GM19035 (cell line): Measurements from ENCODE around the gene SLC22A15.

Experiments
- ATAC-seq: cut with Tn5 transposase; IDR thresholded peaks from one replicate; pipeline ENCODE4 v1.9.1; 2021; ENCODE audit not compliant: unreplicated experiment

SLC22A15 gene

DNA sequence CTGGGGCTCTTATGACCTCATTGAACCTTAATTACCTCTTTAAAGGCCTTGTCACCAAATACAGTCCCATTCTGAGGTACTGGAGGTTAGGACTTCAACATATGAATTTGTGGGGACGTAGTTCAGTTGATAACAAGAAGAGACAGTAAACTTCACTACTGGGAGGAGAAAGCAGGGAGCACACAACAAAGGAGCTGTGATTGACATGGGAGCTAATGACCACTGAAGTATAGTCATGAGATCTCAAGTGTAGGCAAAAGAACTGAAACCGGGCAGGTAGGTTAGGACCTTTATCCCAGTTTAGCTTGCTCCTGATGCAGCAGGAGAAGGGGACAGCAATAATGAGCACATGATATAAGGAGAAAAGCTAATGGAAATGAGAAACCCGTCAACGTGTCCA lies 123.1 kb downstream of the SLC22A15 start:
- ATAC-seq = no peak

- no peak for ATAC-seq
These were observed 123.6 kb downstream of the SLC22A15 start for GRCh38 chr1:116099919-116100318.

DNA sequence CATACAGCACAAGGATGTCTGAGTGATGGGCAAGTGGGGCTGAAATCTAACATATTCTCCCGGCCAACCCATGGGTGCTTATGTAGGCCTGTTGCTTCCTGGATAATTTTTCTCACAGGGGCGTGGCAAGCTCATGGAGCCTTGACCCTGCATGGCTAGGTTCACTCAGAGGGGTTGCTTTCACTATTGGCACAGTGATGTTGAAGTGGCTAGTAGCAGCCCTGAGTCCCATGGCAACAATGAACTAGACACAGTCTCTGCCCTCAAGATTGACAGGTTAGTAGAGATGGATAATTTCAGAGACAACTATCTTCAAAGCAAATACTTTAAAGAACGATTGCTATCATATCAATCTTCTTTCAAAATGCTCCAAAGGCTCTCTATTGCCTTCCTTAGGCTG lies 128.4 kb downstream of the SLC22A15 start:
- ATAC-seq = no peak

- ATAC-seq = no peak
These were observed 129.7 kb downstream of the SLC22A15 start for GRCh38 chr1:116105996-116106395.

DNA sequence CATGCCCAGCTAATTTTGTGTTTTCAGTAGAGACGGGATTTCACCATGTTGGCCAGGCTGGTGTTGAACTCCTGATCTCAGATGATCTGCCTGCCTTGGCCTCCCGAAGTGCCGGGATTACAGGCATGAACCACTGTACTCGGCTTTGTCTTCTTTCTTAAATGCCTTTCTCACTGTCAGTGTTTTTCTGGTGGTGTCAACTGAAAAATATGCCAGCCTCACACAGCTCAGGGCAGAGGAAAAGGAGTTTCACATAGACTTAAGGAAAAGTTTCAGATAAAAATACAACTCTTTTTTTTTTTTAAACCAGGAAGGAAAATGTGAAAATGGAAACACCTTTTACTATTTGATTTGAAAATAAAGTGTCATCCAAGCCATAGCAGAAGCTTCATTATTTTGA lies 130.3 kb downstream of the SLC22A15 start:
- ATAC-seq = no peak

DNA sequence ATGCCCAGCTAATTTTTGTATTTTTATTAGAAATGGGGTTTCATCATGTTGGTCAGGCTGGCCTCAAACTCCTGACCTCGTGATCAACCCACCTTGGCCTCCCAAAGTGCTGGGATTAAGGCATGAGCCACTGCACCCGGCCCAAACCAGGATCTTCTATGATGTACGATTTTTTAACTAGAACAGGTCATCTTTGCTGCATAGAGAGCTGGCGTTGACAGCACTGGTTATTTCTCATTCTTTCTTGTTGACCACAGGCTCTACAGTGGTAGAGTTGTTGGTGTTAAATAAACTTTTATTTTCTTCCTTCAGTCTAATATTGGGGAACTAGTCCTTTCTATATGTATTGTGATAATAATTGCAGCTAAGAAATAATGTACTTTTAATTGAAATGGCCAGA lies 131.1 kb downstream of the SLC22A15 start:
- ATAC-seq = no peak

- no peak for ATAC-seq
These were observed 134.5 kb downstream of the SLC22A15 start, which contains the start of gene MAB21L3 for GRCh38 chr1:116110567-116111523. Gene MAB21L3, plus strand, starts transcription at chr1:116111399. Its CDS starts 1,217 bp downstream, at chr1:116112616.

DNA sequence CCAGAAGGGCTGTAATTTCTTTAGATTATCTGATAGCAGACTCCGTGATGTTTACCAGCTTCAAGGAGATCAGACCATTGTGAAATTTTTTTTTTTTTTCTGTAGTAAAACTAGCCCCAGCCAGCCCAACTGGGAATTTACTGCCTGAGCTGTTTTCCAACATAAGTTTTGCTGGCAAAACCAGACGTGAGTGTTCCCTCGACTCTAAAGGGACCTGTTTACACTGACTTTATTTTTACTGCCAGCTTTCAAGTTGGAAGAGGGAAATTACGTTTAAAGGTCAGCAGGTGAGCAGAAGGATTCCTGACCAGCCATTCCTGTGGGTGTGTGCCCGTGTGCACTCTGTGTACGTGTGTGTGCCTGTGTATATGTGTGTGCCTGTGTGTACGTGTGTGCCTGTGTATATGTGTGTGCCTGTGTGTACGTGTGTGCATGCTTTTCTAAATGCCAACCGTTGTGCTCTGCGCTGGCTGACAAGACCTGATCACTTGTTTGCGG lies 135.3 kb downstream of the SLC22A15 start:
- no peak for ATAC-seq

- no peak for ATAC-seq
These were observed 136.3 kb downstream of the SLC22A15 start for GRCh38 chr1:116112388-116113140.

- ATAC-seq = no peak
These were observed 137.3 kb downstream of the SLC22A15 start for GRCh38 chr1:116113615-116114014.

DNA sequence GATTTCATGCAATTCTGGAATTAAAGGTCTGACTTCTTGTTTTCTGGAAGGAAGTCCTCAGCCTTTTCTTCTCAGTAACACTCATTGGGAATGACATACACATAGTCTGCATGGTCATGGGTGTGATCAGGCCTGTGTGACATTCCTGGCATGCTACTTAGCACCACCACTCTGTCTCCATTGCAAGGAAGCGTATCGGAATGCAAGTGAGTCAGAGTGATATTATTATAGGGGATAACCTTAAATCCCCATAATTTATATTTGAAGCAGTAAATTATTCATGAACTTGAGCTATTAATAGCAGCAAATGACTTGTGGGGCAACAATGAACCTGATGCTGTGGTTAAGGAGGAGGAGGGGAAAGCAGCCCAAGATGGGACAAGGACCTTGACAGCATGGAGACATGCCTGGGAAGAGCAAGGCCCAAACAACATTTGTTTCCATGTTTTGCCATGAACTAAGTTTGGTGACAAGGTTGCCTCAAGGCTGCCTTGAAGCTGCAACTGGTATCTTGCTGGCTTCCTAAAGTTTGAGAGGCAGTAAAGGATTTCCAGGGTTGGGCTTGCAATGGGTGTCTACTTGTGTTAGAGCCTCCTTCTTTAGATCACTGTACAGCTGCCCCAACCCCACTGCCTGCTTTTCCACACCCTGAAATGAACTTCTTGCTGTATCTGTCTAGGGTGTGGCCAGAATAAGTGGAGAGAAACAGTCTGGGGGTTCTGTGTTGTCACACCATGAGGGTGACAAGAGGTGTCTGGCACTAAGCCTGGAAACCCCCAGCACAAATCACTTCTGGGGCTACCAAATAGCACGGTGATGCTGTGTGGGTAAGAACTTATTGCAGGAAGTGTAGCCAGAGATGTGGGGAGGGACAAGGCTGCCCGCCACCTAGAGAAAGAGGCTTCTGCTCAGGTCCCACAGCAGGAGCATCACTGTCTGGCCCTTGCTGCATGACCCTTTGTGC lies 139.4 kb downstream of the SLC22A15 start:
- no peak for ATAC-seq

GRCh38 chr1:116118471-116118870 lies 142.2 kb downstream of the SLC22A15 start:
- ATAC-seq = no peak
